ENCODE results near the gene MTHFR.

Gene MTHFR

GRCh38 chr1:11757047-11757446, 48.7 kb downstream of the MTHFR start:
- Histone ChIP-seq H3K4me1 (ENCODE audit: insufficient read depth, low read length, severe bottlenecking) (no peaks in the 10 kb centered on the region), H3K9me2 (ENCODE audit: low read depth, low read length) (no peaks in the 10 kb centered on the region), H2AFZ (ENCODE audit: low read length) (no peak overlapping the region), H4K20me1 (ENCODE audit: insufficient read depth, low read length) (no peaks in the 10 kb centered on the region), H3K27me3 (ENCODE audit: insufficient read depth, low read length) (peaks cover 13% of the 10 kb centered on the region; the same call in 1 of the 2 replicates), H3K4me3 (ENCODE audit: low read depth, low read length, poor library complexity, severe bottlenecking) (no peak overlapping the region), H3K27ac (ENCODE audit: low read depth, low read length, poor library complexity, severe bottlenecking) (no peak overlapping the region), H3K9ac (ENCODE audit: low read length) (no peak overlapping the region), H3K79me2 (ENCODE audit: insufficient read depth, low read length) (no peaks in the 10 kb centered on the region), H3K4me2 (ENCODE audit: low read length) (no peak overlapping the region), H3K9me3 (ENCODE audit: low read length) (peaks cover 4% of the 10 kb centered on the region; the same call in 1 of the 2 replicates), H3F3A (ENCODE audit: insufficient read depth, low read length) (no peaks in the 10 kb centered on the region), H3K36me3 (ENCODE audit: insufficient read depth, low read length) (no peaks in the 10 kb centered on the region; the same call in 1 of the 2 replicates)
- no peak for TF ChIP-seq EZH2 (IDR thresholded peaks at IDR 0.05; ENCODE audit: borderline replicate concordance, low read length)
- no peak for TF ChIP-seq CTCF (IDR thresholded peaks at IDR 0.05; ENCODE audit: low read length)

GRCh38 chr1:11753555-11754208, 52.1 kb downstream of the MTHFR start:
- Histone ChIP-seq H3K4me2 (ENCODE audit: low read length) (no peak overlapping the region), H4K20me1 (ENCODE audit: insufficient read depth, low read length) (no peaks in the 10 kb centered on the region), H3K79me2 (ENCODE audit: insufficient read depth, low read length) (no peaks in the 10 kb centered on the region), H3K36me3 (ENCODE audit: insufficient read depth, low read length) (no peaks in the 10 kb centered on the region; the same call in 1 of the 2 replicates), H2AFZ (ENCODE audit: low read length) (no peak overlapping the region), H3F3A (ENCODE audit: insufficient read depth, low read length) (no peaks in the 10 kb centered on the region), H3K27me3 (ENCODE audit: insufficient read depth, low read length) (peaks cover 3% of the 10 kb centered on the region; the same call in 1 of the 2 replicates), H3K4me1 (ENCODE audit: insufficient read depth, low read length, severe bottlenecking) (no peaks in the 10 kb centered on the region), H3K9me2 (ENCODE audit: low read depth, low read length) (no peaks in the 10 kb centered on the region), H3K27ac (ENCODE audit: low read depth, low read length, poor library complexity, severe bottlenecking) (no peak overlapping the region), H3K4me3 (ENCODE audit: low read depth, low read length, poor library complexity, severe bottlenecking) (no peak overlapping the region), H3K9ac (ENCODE audit: low read length) (no peak overlapping the region), H3K9me3 (ENCODE audit: low read length) (peaks cover 4% of the 10 kb centered on the region; the same call in 1 of the 2 replicates)
- TF ChIP-seq CTCF (IDR thresholded peaks at IDR 0.05; ENCODE audit: low read length) (no peak), EZH2 (IDR thresholded peaks at IDR 0.05; ENCODE audit: borderline replicate concordance, low read length) (no peak)

GRCh38 chr1:11752359-11753088, 53.2 kb downstream of the MTHFR start:
- H3K27me3 ChIP-seq (ENCODE audit: insufficient read depth, low read length) = peaks cover 3% of the 10 kb centered on the region; the same call in 1 of the 2 replicates
- no peak overlapping the region for H3K4me3 ChIP-seq (ENCODE audit: low read depth, low read length, poor library complexity, severe bottlenecking)
- TF ChIP-seq CTCF (IDR thresholded peaks at IDR 0.05; ENCODE audit: low read length) (no peak), EZH2 (IDR thresholded peaks at IDR 0.05; ENCODE audit: borderline replicate concordance, low read length) (no peak)
- no peaks in the 10 kb centered on the region for H3K9me2 ChIP-seq (ENCODE audit: low read depth, low read length)
- H3K4me2 ChIP-seq (ENCODE audit: low read length) = no peak overlapping the region
- no peak overlapping the region for H3K9ac ChIP-seq (ENCODE audit: low read length)
- H3K9me3 ChIP-seq (ENCODE audit: low read length) = peaks cover 4% of the 10 kb centered on the region; the same call in 1 of the 2 replicates
- no peaks in the 10 kb centered on the region for H4K20me1 ChIP-seq (ENCODE audit: insufficient read depth, low read length)
- no peaks in the 10 kb centered on the region for H3F3A ChIP-seq (ENCODE audit: insufficient read depth, low read length)
- no peaks in the 10 kb centered on the region; the same call in 1 of the 2 replicates for H3K36me3 ChIP-seq (ENCODE audit: insufficient read depth, low read length)
- H3K4me1 ChIP-seq (ENCODE audit: insufficient read depth, low read length, severe bottlenecking) = no peaks in the 10 kb centered on the region
- H3K79me2 ChIP-seq (ENCODE audit: insufficient read depth, low read length) = no peaks in the 10 kb centered on the region
- no peak overlapping the region for H3K27ac ChIP-seq (ENCODE audit: low read depth, low read length, poor library complexity, severe bottlenecking)
- H2AFZ ChIP-seq (ENCODE audit: low read length) = no peak overlapping the region
